Activated naive CD8-positive, alpha-beta T cell (primary cell): ENCODE measurements around the gene WWTR1.

Experiments
- H3K27ac Mint-ChIP-seq: one replicate; pipeline ENCODE4 v1.8.0; 2021; ENCODE audit warnings: mixed read lengths
- H3K27me3 Mint-ChIP-seq: one replicate; pipeline ENCODE4 v1.8.0; 2021; ENCODE audit warnings: mixed read lengths
- H3K36me3 Mint-ChIP-seq: one replicate; pipeline ENCODE4 v1.8.0; 2021; ENCODE audit warnings: mixed read lengths
- H3K4me1 Mint-ChIP-seq: one replicate; pipeline ENCODE4 v1.8.0; 2021; ENCODE audit warnings: low read depth, mixed read lengths
- H3K4me3 Mint-ChIP-seq: one replicate; pipeline ENCODE4 v1.8.0; 2021; ENCODE audit warnings: mild to moderate bottlenecking, mixed read lengths
- H3K9me3 Mint-ChIP-seq: one replicate; pipeline ENCODE4 v1.8.0; 2021; ENCODE audit warnings: low read depth, mixed read lengths

Gene WWTR1

GRCh38 chr3:149657926-149658743 lies at the start of gene WWTR1:
Gene WWTR1 (minus strand): TSS chr3:149658025. CDS start chr3:149657306, 719 bp downstream.
- H3K27ac Mint-ChIP-seq, result no peak within 1 kb of the TSS
- no peaks in the 10 kb centered on the region for H3K36me3 Mint-ChIP-seq
- H3K4me3 Mint-ChIP-seq, result peak within 1 kb of the TSS; percentile 76
- H3K9me3 Mint-ChIP-seq, result no peaks in the 10 kb centered on the region
- peaks cover 8% of the 10 kb centered on the region for H3K4me1 Mint-ChIP-seq
- H3K27me3 Mint-ChIP-seq, result peaks cover 43% of the 10 kb centered on the region

GRCh38 chr3:149706905-149707304 lies 49.1 kb upstream of the WWTR1 start:
- Mint-ChIP-seq H3K4me1 (no peaks in the 10 kb centered on the region), H3K4me3 (no peak overlapping the region), H3K36me3 (no peaks in the 10 kb centered on the region), H3K9me3 (no peaks in the 10 kb centered on the region), H3K27me3 (no peaks in the 10 kb centered on the region), H3K27ac (no peak overlapping the region)

- Mint-ChIP-seq H3K4me3 (no peak overlapping the region), H3K27me3 (no peaks in the 10 kb centered on the region), H3K36me3 (no peaks in the 10 kb centered on the region), H3K9me3 (no peaks in the 10 kb centered on the region), H3K27ac (no peak overlapping the region), H3K4me1 (no peaks in the 10 kb centered on the region)
These were observed 47.6 kb upstream of the WWTR1 start for GRCh38 chr3:149705416-149705815.

- Mint-ChIP-seq H3K4me1 (no peaks in the 10 kb centered on the region), H3K36me3 (peaks cover 2% of the 10 kb centered on the region), H3K9me3 (no peaks in the 10 kb centered on the region), H3K4me3 (no peak overlapping the region), H3K27me3 (no peaks in the 10 kb centered on the region), H3K27ac (no peak overlapping the region)
These were observed 45.6 kb upstream of the WWTR1 start for GRCh38 chr3:149703466-149703865.

- H3K9me3 Mint-ChIP-seq, result no peaks in the 10 kb centered on the region
- H3K27me3 Mint-ChIP-seq, result no peaks in the 10 kb centered on the region
- no peak overlapping the region for H3K4me3 Mint-ChIP-seq
- peaks cover 2% of the 10 kb centered on the region for H3K36me3 Mint-ChIP-seq
- H3K27ac Mint-ChIP-seq, result no peak overlapping the region
- no peaks in the 10 kb centered on the region for H3K4me1 Mint-ChIP-seq
These were observed 45.0 kb upstream of the WWTR1 start for GRCh38 chr3:149702691-149703441.

GRCh38 chr3:149701977-149702350 lies 44.1 kb upstream of the WWTR1 start:
- Mint-ChIP-seq H3K27ac (no peak overlapping the region), H3K4me3 (no peak overlapping the region), H3K36me3 (peaks cover 6% of the 10 kb centered on the region), H3K9me3 (no peaks in the 10 kb centered on the region), H3K27me3 (no peaks in the 10 kb centered on the region), H3K4me1 (no peaks in the 10 kb centered on the region)

- H3K27me3 Mint-ChIP-seq, result no peaks in the 10 kb centered on the region
- no peaks in the 10 kb centered on the region for H3K4me1 Mint-ChIP-seq
- H3K36me3 Mint-ChIP-seq, result peaks cover 6% of the 10 kb centered on the region
- H3K9me3 Mint-ChIP-seq, result no peaks in the 10 kb centered on the region
- H3K4me3 Mint-ChIP-seq, result peak overlapping the region; percentile 12
- no peak overlapping the region for H3K27ac Mint-ChIP-seq
These were observed 43.6 kb upstream of the WWTR1 start for GRCh38 chr3:149701206-149701976.

- peaks cover 9% of the 10 kb centered on the region for H3K27me3 Mint-ChIP-seq
- H3K27ac Mint-ChIP-seq, result no peak overlapping the region
- H3K4me1 Mint-ChIP-seq, result no peaks in the 10 kb centered on the region
- H3K36me3 Mint-ChIP-seq, result peaks cover 7% of the 10 kb centered on the region
- H3K9me3 Mint-ChIP-seq, result peaks cover 14% of the 10 kb centered on the region
- H3K4me3 Mint-ChIP-seq, result no peak overlapping the region
These were observed 30.4 kb upstream of the WWTR1 start for GRCh38 chr3:149688122-149688757.

GRCh38 chr3:149686996-149687395 lies 29.2 kb upstream of the WWTR1 start:
- Mint-ChIP-seq H3K4me3 (no peak overlapping the region), H3K9me3 (peaks cover 9% of the 10 kb centered on the region), H3K27me3 (peaks cover 9% of the 10 kb centered on the region), H3K27ac (no peak overlapping the region), H3K36me3 (peaks cover 7% of the 10 kb centered on the region), H3K4me1 (no peaks in the 10 kb centered on the region)

- H3K27me3 Mint-ChIP-seq, result peaks cover 5% of the 10 kb centered on the region
- no peak overlapping the region for H3K4me3 Mint-ChIP-seq
- no peaks in the 10 kb centered on the region for H3K36me3 Mint-ChIP-seq
- no peaks in the 10 kb centered on the region for H3K4me1 Mint-ChIP-seq
- no peak overlapping the region for H3K27ac Mint-ChIP-seq
- H3K9me3 Mint-ChIP-seq, result no peaks in the 10 kb centered on the region
These were observed 20.6 kb upstream of the WWTR1 start for GRCh38 chr3:149678351-149678950.

- H3K27me3 Mint-ChIP-seq, result peaks cover 5% of the 10 kb centered on the region
- no peak overlapping the region for H3K27ac Mint-ChIP-seq
- no peaks in the 10 kb centered on the region for H3K4me1 Mint-ChIP-seq
- H3K4me3 Mint-ChIP-seq, result no peak overlapping the region
- no peaks in the 10 kb centered on the region for H3K9me3 Mint-ChIP-seq
- no peaks in the 10 kb centered on the region for H3K36me3 Mint-ChIP-seq
These were observed 15.6 kb upstream of the WWTR1 start for GRCh38 chr3:149673393-149673792.

- H3K4me3 Mint-ChIP-seq, result no peak overlapping the region
- no peak overlapping the region for H3K27ac Mint-ChIP-seq
- no peaks in the 10 kb centered on the region for H3K9me3 Mint-ChIP-seq
- H3K27me3 Mint-ChIP-seq, result peaks cover 13% of the 10 kb centered on the region
- H3K4me1 Mint-ChIP-seq, result no peaks in the 10 kb centered on the region
- H3K36me3 Mint-ChIP-seq, result no peaks in the 10 kb centered on the region
These were observed 13.1 kb upstream of the WWTR1 start for GRCh38 chr3:149670742-149671492.

- Mint-ChIP-seq H3K4me1 (no peaks in the 10 kb centered on the region), H3K9me3 (no peaks in the 10 kb centered on the region), H3K4me3 (no peak overlapping the region), H3K27me3 (peaks cover 13% of the 10 kb centered on the region), H3K27ac (no peak overlapping the region), H3K36me3 (no peaks in the 10 kb centered on the region)
These were observed 9.8 kb upstream of the WWTR1 start for GRCh38 chr3:149667576-149667975.

- peaks cover 30% of the 10 kb centered on the region for H3K27me3 Mint-ChIP-seq
- no peak overlapping the region for H3K27ac Mint-ChIP-seq
These were observed 6.1 kb upstream of the WWTR1 start for GRCh38 chr3:149663966-149664365.

More at GRCh38 chr3:149663966-149664365, 6.1 kb upstream of the WWTR1 start:
- no peaks in the 10 kb centered on the region for H3K4me1 Mint-ChIP-seq
- H3K4me3 Mint-ChIP-seq, result no peak overlapping the region
- H3K9me3 Mint-ChIP-seq, result no peaks in the 10 kb centered on the region
- no peaks in the 10 kb centered on the region for H3K36me3 Mint-ChIP-seq
